Left colon (tissue), 2 donors: Measurements from ENCODE around the gene RALGPS1. TPM values are rescaled to one million over a fixed set of nuclear protein-coding genes. Genes with fewer than 3 reads are reported as not detected.

Experiments used
- ATAC-seq: fragments of 200-7000 bp; cut with Tn5 transposase; one replicate; pipeline ENCODE4 v1.9.1; 2020; ENCODE audit warnings: mild to moderate bottlenecking, moderate library complexity
- DNase-seq, 2 donors: peaks; one replicate each; pipeline ENCODE4 v3.0.0-alpha.2; 2020
- intact Hi-C, 2 donors: fragments of 100-400 bp; cut with DNase I in 1 of 2; cut with micrococcal nuclease in 1 of 2; formaldehyde crosslinking; loops; one replicate each; pipeline versions ENCODE4 v1.11.2 to v1.14.0; 2022; cut with DNase I, micrococcal nuclease
- total RNA-seq, 2 donors: library from RNA; stranded (reverse); fragmentation: NEBNext Ultra II Directional; extraction: Animal tissue kit (Norgen Biotek cat#: 25700); gene quantifications; one replicate each; pipeline ENCODE4 v1.2.1, GENCODE V29; 2021
- donor health status: DM: no; HTN: no; CAD: no.
- donor health status: DM: yes; HTN: yes; CAD: no.

The RALGPS1 gene
- total RNA-seq, 2 donors from 2014 or later, result 32.7 to 46.5 TPM

- ATAC-seq (peak; percentile 86), DNase-seq (peak; percentile 95 to 99)
- intact Hi-C loops, result no loop called here
Observed at GRCh38 chr9:127224883-127225739, 310.5 kb downstream of the RALGPS1 start.

- DNase-seq, result peak in 1 of 2 donors; percentile 26
Observed at GRCh38 chr9:127225801-127226625, 311.4 kb downstream of the RALGPS1 start.

GRCh38 chr9:127229691-127230417, 315.3 kb downstream of the RALGPS1 start:
- intact Hi-C loops, result no loop called here
- DNase-seq (no peak), ATAC-seq (no peak)

More at GRCh38 chr9:127225801-127226625, 311.4 kb downstream of the RALGPS1 start:
- no peak for ATAC-seq
- intact Hi-C loops, result no loop called here

DNA sequence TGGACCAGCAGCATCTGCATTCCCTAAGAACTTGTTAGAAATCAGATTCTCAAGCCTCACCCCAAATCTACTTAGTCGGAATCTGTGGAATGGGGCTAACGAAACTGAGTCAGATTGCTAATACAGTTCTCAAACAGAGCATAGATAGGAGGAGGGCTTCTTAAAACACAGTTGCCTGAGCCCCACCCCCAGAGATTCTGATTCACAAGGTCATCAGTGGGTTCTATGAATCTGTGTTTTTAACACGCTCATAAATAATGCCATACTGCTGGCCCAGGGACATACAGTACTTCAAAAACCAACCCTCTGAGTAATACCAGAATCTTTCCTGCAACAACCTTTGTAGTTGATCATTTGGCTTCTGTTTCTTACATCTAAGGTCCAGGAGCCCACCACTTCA, 317.1 kb downstream of the RALGPS1 start:
- no peak for DNase-seq
- intact Hi-C loops, result no loop called here
- ATAC-seq, result no peak

- DNase-seq (no peak), ATAC-seq (no peak)
- intact Hi-C loops, result no loop called here
Observed at GRCh38 chr9:127232833-127233549, 318.4 kb downstream of the RALGPS1 start.

DNA sequence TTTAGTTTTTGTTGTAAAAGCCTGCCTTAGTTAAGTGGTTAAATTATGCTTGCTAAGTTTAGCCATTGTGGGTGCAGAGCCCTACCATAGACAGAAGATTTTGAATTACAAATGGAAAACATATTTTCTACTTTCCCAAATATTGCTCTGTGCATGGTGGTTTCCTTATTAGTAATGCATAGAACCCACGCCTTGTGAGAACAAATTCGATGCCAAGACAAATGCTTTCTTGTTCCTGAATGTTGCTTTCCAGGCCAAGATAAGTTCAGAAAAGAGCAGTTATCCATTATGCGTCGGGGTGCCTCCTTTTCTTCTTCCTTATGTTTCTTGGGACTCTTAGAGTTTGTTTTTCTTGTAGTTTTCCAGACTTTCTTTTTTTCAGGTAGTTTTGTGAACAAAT, 319.0 kb downstream of the RALGPS1 start:
- DNase-seq, result no peak
- ATAC-seq, result no peak
- intact Hi-C loops, result no loop called here

DNA sequence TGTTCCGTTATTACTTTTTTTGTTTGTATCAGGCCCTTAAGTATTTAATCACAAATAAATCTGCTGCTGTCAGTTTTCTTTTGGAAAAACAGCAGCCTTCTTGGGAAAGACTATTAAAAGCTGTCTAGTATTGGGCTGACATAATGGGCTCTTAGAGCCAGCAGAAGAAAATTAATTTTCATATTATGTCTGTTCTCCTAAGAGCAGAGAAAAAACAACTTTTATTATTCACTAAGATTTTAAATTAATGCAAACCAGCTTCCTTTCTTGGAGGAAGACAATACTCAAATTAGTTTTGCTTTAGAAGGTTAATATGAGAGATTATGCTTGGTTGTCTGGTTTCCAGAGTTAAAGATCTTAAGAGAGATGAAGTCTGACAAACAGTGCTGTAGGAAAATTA, 319.4 kb downstream of the RALGPS1 start:
- intact Hi-C loops, result no loop called here
- ATAC-seq, result no peak
- no peak for DNase-seq

GRCh38 chr9:127237801-127238200, 323.2 kb downstream of the RALGPS1 start:
- intact Hi-C loops, result no loop called here
- no peak for ATAC-seq
- no peak for DNase-seq

DNA sequence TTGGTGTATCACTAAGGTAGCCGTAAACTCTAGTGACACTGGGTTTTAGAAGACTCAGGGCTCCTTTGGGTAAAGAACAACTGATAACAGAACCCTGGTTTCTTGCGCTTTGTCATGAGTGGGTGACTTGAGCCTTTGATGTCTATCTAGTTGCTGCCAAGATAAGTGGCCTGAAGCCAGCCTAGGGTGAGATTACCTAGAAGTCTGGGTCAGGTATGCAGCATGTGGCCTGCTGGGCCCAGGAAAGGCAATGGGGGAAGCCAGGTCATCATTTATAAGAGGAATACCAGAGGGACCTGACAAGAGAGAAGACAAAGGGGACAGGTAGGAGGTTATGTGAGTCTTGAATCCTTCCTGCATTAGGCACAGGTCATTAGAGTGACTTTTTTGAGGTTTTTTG, 326.8 kb downstream of the RALGPS1 start:
- intact Hi-C loops, result no loop called here
- DNase-seq (no peak), ATAC-seq (no peak)

- intact Hi-C loops, result no loop called here
- ATAC-seq (peak; percentile 100), DNase-seq (peak; percentile 96 to 99)
Observed at GRCh38 chr9:127244609-127245601, 330.3 kb downstream of the RALGPS1 start.

- DNase-seq, result no peak
- peak; percentile 11 for ATAC-seq
- intact Hi-C loops, result no loop called here
Observed at GRCh38 chr9:127245637-127246164, 331.1 kb downstream of the RALGPS1 start.

GRCh38 chr9:127248241-127248640, 333.7 kb downstream of the RALGPS1 start:
- intact Hi-C loops, result no loop called here
- ATAC-seq, result no peak
- no peak for DNase-seq

DNA sequence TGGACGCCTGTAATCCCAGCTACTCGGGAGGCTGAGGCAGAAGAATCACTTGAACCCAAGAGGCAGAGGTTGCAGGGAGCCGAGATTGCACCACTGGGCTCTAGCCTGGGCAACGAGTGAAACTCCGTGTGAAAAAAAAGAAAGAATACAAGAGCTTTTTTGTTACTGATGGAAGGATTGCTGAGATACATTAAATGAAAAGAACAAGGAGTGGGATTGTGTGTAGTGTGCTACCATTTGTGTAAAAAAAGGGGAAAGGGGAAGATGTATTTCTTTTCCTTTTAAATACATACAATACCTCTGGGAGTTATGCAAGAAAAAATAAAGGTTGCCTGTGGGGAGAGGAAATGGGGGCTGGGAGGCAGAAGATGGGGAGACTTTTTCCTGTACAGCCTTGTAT, 335.3 kb downstream of the RALGPS1 start:
- ATAC-seq (no peak), DNase-seq (no peak)
- intact Hi-C loops, result no loop called here

DNA sequence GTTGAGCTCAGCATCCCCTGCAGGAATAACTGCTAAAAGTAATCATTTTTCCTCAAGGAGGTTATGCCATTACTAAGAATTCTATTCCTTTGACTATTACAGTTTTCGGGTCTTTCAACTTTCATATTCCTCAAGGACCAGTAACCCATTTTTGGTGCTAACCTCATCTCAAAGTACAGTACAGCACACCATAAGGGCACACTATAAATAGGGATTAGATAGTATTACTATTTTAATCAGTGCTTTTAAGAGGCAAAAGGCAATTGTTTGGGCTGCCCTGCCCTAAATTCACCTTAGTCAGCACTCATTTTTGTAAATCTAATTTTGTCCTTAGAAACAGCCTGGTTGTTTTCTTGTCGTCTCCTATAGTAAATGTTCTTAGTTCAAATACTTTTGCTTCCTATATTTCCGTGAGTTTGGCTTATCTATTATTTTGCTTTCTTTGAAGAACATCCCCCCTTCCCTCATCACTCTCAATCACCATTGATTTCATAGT, 336.4 kb downstream of the RALGPS1 start:
- intact Hi-C loops, result no loop called here
- DNase-seq (no peak), ATAC-seq (no peak)

DNA sequence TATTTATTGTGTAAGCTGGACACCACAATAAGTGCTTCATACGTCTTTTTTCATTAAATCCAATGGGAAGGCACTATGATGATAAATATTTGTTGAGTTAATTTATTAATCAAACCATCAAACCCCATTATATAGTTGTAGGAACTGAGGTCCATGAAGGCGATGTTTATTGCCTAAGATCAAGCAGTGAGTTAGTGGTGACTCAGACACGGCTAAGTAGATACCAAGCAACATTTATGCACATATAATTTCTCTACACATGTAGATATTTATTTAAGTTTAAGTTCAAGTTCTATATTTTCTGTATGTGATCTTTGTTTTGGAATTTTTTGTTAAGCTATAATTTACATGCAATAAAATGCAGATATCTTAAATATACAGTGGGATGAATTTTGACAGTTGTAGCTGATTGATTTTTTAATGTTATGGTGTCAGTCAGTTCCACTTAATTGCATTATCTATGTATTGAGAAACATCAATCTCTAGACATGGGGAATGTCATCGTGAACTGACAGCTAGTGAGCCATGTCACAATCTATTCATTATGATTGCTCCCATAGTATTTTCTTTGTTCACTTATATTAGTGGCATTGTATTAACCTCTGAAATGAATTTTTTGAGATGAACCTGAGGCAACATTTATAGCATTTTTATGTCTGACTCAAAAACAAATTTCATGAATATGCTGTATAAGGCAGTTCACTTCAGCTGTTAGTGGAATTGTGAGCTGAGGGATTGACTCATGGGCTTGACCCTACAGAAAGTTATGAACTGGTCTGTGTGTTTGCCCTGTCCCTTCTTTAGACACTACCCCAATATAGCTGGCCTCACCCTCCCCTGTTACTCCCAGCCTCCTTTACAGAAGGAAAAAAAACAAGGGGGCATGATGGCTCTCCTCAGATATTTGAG, 338.1 kb downstream of the RALGPS1 start:
- ATAC-seq (no peak), DNase-seq (no peak)
- intact Hi-C loops, result no loop called here

DNA sequence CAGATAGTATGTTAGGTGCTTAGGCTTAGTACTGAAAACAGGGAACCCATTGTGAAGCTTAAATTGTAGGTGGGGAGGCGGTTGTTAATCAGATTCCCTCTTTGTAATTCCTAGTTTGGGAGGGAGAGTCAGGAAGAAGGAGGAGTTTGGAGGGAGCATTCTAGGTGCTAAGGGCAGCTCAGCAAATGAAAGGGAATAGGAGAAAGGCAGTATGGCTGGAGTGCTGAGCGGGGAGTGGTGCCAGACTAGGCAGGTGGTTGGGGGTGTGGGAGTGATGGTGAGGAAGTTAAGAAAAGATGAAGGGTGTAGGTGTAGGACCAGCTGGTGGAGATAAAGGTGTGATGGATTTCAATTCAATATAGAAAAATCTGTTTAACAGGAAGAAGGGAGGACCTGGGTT, 338.9 kb downstream of the RALGPS1 start:
- intact Hi-C loops, result no loop called here
- ATAC-seq (no peak), DNase-seq (no peak)
